GM18951 (cell line): Measurements from ENCODE around the gene PLCB4.

Experiments
- POLR2A ChIP-seq: IDR thresholded peaks from 4 replicates; pipeline ENCODE4 v1.6.1; 2011; ENCODE audit warnings: mild to moderate bottlenecking; ENCODE audit not compliant: insufficient read length, insufficient read depth; ENCODE audit errors: extremely low read depth
- in situ Hi-C: fragments of 300-500 bp; cut with MboI; formaldehyde crosslinking; loops from one replicate; pipeline ENCODE4 v1.12.0; 2022; ENCODE audit warnings: low sequenced_read_pairs, mixed read lengths, inconsistent platforms; ENCODE audit not compliant: unreplicated experiment

PLCB4 gene

DNA sequence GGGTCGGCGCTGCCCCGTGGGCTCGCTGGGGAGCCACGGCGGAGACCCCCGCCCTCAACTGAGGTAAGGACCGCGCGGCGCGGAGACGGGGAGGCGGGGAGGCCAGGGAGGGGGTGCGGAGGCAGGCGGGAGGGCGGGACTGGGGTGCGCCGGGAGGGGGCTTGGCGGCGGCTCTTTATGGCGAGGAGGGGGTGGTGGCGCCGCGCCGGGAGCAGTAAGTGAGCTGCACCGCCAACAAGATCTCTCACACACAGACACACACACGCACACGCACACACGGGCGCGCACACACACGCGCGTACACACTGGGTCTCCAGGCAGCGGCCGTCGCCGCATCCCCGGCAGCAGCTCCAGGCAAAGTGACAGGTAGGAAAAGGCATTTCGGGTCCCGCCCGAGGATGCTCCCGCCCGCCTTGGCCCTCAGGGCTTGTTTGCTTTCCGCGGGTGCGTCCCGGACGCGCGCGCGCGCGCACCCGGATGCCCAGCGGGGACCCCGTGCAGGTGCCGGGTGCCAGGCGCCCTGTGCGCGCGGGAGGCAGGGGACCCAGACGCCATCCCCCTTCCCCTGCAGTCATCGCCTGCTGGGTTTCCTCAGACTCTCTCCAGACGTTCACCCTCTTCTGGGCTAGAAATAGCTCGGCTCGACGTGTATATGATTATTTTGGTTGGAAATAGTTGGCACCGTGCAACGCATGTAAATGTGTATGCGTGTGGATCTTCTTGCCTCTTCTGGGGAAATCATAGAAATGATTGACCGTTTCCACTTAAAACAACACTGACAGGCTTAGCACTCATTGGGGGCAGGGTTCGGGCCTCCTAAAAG, at the start of gene PLCB4:
Gene PLCB4, plus strand, starts transcription at position 247 of the 823 bp plus-strand sequence. CDS start 238,728 bp downstream, outside the sequence.
- in situ Hi-C loops = no loop called here
- no peak for TF ChIP-seq POLR2A

DNA sequence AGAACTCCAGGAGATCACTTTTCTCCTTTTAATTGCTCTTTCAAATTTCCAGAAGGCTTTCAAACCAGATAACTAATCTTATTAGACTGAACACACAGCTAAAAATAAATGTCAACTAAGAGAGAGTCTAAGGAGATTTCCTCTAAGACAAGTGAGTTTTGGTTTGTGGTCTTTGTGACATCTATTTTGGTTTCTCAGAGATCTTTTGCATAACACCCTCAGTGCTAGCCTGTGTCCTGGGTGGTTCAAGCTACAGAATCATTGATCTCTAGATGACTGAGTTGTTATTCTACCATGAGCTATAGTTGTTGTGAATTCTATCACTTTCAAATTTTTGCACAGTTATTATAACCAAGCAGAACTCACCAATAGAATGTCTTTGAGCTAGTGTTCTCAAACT, 49.1 kb upstream of the PLCB4 start:
- TF ChIP-seq POLR2A = no peak
- in situ Hi-C loops = no loop called here

DNA sequence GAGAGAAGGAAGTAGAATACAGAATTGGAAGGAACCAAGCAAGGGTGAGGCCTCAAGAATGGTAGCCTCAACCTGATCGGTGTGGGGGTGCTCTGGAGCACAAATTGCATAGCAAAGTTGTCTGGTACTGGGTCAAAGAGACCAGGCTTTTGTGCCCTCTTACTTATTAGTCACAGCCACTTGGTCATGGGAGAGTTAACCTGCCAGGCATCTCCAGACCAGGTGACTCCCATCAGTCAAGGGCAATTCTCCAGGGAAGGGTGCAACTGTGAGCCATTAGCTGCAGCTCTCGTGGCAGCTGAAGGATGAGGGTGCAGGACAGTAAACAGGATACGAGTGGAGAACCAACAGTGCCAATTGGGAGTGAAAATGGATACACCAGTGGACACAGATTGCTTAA, 47.7 kb upstream of the PLCB4 start:
- no peak for TF ChIP-seq POLR2A
- in situ Hi-C loops = no loop called here

DNA sequence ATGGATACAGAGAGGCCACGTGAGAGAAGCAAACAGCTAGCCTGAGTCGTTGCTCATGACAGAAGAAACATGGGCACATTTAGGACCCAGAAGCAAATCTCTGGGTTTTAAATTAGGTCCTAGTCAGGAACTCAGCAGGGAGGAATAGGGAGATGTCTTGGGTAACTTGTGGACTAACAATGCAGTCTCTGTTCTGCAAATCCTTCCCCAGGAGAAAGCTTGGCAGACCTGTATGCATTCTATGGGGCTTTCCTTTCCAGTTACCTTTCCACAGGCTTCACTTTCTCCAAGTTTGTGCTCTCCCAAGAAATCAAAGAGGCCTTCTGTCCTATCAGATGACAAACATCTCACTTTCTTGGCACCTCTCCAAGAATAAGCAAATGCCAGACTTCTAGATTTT, 47.2 kb upstream of the PLCB4 start:
- in situ Hi-C loops = no loop called here
- no peak for TF ChIP-seq POLR2A

DNA sequence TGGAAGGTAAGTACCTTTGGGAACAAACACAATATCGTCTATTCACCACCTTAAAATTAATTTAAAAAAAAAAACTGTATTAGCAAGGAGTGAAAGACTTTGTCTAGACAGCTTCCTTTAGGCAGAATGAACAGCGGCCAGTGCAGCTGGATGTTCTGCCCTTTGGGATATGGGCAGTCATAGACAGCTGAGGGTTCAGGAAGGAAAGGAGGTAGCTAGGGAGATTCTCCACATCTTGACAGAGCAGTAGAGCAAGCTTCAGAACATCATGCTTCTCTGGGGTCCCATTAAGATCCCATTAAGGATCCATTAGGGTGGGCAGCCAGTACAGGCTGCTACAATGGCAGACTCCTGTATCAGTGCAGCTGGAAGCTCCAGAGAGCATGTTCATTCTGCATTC, 46.5 kb upstream of the PLCB4 start:
- no peak for TF ChIP-seq POLR2A

DNA sequence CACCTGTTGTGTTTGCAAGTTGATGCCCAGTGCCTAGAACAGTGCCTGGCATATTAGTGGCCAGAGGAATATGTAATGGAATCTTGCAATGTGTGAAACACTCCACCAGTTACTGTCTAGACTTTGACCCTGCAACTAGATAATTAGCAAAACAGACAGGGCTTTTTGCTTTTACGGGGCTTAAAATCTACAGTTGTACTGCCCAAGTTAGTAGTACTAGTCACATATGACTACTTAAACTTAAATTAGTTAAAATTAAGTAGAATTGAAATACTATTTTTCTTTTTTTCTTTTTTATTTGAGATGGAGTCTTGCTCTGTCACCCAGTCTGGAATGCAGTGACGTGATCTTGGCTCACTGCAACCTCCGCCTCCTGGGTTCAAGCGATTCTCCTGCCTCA, 44.3 kb upstream of the PLCB4 start:
- no peak for TF ChIP-seq POLR2A
- in situ Hi-C loops = no loop called here

More for the DNA sequence above, 46.5 kb upstream of the PLCB4 start:
- in situ Hi-C loops = no loop called here

DNA sequence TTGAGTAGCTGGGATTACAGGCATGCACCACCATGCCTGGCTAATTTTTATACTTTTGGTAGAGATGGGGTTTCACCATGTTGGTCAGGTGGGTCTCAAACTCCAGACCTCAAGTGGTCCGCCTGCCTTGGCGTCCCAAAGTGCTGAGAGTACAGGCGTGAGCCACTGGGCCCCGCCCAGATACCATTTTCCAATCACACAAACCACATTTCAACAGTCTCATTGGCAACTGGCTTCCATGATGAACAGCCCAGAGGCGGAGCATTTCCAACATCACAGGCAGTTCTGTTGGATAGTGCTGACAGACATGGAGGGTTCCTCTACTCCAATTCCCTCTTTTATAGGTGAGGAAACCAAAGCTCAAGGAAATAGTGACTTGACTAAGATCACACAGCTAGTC, 43.9 kb upstream of the PLCB4 start:
- in situ Hi-C loops = no loop called here
- no peak for TF ChIP-seq POLR2A

DNA sequence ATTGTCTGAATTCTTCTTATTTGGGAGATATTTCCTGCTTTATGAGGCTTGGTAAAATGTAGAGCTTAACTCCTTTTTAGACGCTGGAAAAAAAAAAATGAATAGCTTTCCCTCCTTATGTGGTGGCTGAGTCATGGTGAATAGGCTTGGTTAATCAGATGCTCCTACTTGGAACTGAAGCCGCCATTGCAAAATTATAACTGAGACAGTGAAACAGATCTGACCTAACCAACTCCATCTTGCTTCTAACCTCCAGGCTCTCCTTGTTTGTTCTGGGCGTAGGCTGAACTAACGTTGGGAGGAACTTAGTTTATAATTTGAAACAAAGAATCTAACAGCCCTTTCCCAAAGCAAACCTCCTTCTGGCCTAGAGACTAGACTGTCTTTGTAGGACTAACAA, 43.2 kb upstream of the PLCB4 start:
- in situ Hi-C loops = no loop called here
- no peak for TF ChIP-seq POLR2A

DNA sequence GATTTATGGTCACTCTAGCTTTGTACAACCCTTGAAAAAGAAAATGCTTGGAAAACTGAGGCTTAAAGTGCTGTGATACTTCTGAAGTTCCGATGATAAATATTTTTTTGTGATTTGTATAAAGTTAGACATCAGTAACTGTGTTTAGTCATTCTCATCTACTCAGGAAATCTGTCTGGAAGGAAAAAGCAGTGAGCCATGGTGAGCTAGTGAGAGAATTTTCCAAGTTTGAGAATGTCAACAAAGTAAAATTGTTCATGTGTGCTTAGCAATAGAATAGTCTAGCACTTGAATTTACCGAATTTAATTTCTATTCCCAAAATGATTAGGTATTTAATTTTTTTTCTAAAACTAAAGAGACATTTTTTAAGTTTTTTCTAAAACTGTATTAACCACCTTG, 41.3 kb upstream of the PLCB4 start:
- TF ChIP-seq POLR2A = no peak
- in situ Hi-C loops = no loop called here

DNA sequence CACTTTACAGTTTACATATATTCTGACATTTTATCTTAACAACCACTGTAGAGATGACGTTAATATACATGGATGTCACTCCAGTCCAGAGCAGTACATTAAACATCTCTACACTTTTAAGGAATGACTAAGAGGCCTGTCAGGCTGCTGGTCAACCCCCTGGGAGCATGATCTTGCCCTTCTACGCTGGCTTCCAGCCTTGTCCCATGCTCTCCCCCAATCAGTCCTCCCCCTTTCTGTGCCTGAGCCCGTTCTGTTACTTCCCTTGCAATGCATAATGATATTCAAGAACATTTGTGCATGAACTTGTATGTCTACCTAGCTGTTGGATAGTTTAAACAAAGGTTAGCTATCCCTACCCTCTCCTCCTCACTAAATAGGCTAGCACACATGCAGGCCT, 40.5 kb upstream of the PLCB4 start:
- no peak for TF ChIP-seq POLR2A
- in situ Hi-C loops = no loop called here

DNA sequence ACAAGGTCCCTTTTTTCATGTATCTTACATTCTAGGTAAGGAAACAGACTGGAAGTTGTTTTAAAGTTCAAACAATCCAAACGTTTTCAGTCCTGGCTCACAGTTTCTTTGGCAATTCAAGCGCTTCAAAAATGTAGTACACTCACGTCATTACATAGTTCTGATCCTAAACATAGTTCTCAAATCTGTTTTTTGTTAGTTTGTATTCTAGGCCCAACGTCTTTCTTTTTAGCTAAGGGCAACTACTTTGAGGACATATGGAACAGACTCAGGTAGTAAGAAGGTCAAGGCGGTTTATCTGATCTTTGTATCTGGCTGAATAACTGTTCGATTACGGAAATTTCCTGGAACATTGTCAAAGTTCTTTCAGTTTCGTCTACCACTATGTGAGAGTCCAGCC, 36.9 kb upstream of the PLCB4 start:
- in situ Hi-C loops = no loop called here
- TF ChIP-seq POLR2A = no peak

DNA sequence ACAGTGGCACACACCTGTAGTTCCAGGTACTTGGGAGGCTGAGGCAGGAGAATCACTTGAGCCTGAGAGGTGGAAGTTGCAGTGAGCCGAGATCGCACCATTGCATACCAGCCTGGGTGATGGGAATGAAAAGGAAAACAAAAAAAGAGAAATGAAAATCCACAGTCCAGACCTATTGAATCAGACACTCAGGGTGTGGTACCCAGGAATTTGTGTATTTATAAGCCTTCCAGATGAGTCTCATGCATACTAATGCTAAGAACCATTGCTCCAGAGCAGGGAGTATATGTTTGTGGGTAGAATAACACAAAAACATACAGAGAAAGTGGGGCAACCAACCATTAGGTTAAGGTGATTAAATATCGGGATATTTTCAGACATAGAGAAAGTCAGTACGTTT, 36.1 kb upstream of the PLCB4 start:
- in situ Hi-C loops = no loop called here
- no peak for TF ChIP-seq POLR2A

DNA sequence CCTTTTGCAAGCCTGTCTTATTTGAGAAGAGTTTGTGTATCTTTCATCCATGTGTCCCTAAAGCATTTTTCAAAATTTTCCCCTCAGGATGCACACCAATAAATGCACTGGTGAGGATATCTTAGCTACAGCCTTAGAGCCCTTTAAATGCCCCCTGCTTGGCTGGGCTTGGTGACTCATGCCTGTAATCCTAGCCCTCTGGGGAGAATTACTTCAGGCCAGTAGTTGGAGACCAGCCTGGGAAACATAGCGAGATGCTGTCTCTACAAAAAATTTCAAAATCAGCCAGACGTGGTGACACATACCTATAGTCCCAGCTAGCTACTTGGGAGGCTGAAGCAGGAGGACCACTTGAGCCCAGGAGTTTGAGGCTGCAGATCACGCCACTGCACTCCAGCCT, 33.8 kb upstream of the PLCB4 start:
- no peak for TF ChIP-seq POLR2A
- in situ Hi-C loops = no loop called here

DNA sequence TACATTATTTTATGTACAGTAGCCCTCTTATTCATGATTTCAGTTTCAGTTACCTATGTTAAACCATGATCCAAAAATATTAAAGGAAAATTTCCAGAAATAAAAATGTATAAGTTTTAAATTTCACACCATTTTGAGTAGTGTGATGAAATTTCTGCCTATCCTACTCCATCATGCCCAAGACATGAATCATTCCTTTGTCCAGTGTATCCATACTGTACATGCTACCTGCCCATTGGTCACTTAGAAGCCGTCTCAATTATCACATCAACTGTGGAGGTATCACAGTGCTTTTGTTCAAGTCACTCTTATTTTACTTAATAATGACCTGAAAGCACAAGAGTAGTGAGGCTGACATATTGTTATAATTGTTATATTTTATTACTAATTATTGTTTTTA, 32.3 kb upstream of the PLCB4 start:
- TF ChIP-seq POLR2A = no peak
- in situ Hi-C loops = no loop called here
